B cell (primary cell): ENCODE measurements around the gene CHD2.

Experiments
- CTCF ChIP-seq: fragments of 200-600 bp; IDR thresholded peaks from one replicate; pipeline ENCODE4 v1.8.0; 2022; ENCODE audit warnings: antibody characterized with exemption, mild to moderate bottlenecking
- EZH2 ChIP-seq: IDR thresholded peaks from 2 replicates; pipeline ENCODE4 v1.6.1; 2012; ENCODE audit warnings: borderline replicate concordance, low read depth, mild to moderate bottlenecking, moderate library complexity, low read length; ENCODE audit not compliant: insufficient read depth, poor library complexity, severe bottlenecking

DNA sequence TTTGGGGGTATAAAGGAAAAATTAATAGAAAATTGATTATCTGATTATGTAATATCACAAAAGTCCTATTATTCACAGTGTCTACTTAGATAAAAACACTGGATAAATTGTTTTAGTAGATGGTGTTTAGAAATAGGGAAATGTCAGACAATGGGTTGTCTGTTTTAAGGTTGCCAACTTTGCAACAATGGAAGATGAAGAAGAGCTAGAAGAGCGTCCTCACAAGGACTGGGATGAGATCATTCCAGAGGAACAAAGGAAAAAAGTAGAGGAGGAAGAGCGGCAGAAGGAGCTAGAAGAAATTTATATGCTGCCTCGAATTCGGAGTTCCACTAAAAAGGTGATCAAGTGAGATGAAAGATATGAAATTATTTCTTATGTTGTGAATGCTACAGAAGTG is 84.0 kb downstream of the CHD2 start:
- TF ChIP-seq CTCF (no peak), EZH2 (no peak)
